GM23338 (cell line): Measurements from ENCODE around the gene LPP. TPM values are rescaled to one million over a fixed set of nuclear protein-coding genes. Genes with fewer than 3 reads are reported as not detected.

ENCODE experiments used
- ATAC-seq: fragments of 200-7000 bp; cut with Tn5 transposase; 3 replicates; pipeline ENCODE4 v1.9.1; 2020
- DNase-seq: peaks from one replicate; pipeline ENCODE4 v3.0.0-alpha.2; 2015; ENCODE audit warnings: low spot score
- H2AFZ ChIP-seq: fragments of 200-600 bp; sonication (generic); 2 replicates; pipeline ENCODE4 v1.8.0; 2016; ENCODE audit warnings: antibody characterized with exemption, mild to moderate bottlenecking, moderate library complexity
- H3F3A ChIP-seq: fragments of 200-600 bp; sonication (generic); replicated peaks from 2 replicates; pipeline ENCODE4 v1.8.0; 2017; ENCODE audit warnings: antibody characterized with exemption, mixed run types, low read depth
- H3K27ac ChIP-seq: fragments of 200-600 bp; sonication (generic); 2 replicates; pipeline ENCODE4 v1.6.1; 2016; ENCODE audit warnings: low read depth
- H3K27me3 ChIP-seq: fragments of 200-600 bp; sonication (generic); 2 replicates; pipeline ENCODE4 v1.8.0; 2016; ENCODE audit warnings: mild to moderate bottlenecking, mixed run types, moderate library complexity; ENCODE audit not compliant: insufficient read depth
- H3K36me3 ChIP-seq: fragments of 200-600 bp; sonication (generic); 2 replicates; pipeline ENCODE4 v1.8.0; 2016; ENCODE audit warnings: mild to moderate bottlenecking; ENCODE audit not compliant: insufficient read depth
- H3K4me1 ChIP-seq: fragments of 200-600 bp; sonication (generic); 2 replicates; pipeline ENCODE4 v1.8.0; 2016; ENCODE audit warnings: mild to moderate bottlenecking, moderate library complexity; ENCODE audit not compliant: insufficient read depth
- H3K4me2 ChIP-seq: fragments of 200-600 bp; sonication (generic); 2 replicates; pipeline ENCODE4 v1.7.1; 2017; ENCODE audit warnings: mixed run types
- H3K4me3 ChIP-seq: fragments of 200-600 bp; sonication (generic); 2 replicates; pipeline ENCODE4 v1.6.1; 2016; ENCODE audit warnings: mixed run types
- H3K79me2 ChIP-seq: fragments of 200-600 bp; sonication (generic); replicated peaks from 2 replicates; pipeline ENCODE4 v1.8.0; 2017; ENCODE audit warnings: mild to moderate bottlenecking; ENCODE audit not compliant: insufficient read depth
- H3K9me2 ChIP-seq: fragments of 200-600 bp; sonication (generic); 2 replicates; pipeline ENCODE4 v1.8.0; 2017; ENCODE audit not compliant: insufficient read depth
- H4K20me1 ChIP-seq: fragments of 200-600 bp; sonication (generic); replicated peaks from 2 replicates; pipeline ENCODE4 v1.8.0; 2017; ENCODE audit warnings: mild to moderate bottlenecking; ENCODE audit not compliant: insufficient read depth
- H3K27ac Mint-ChIP-seq: 2 replicates; pipeline ENCODE4 v1.8.0; 2020; ENCODE audit warnings: inconsistent platforms, mild to moderate bottlenecking, moderate library complexity, mixed read lengths
- H3K27me3 Mint-ChIP-seq: 3 replicates; pipeline ENCODE4 v1.8.0; 2022; ENCODE audit warnings: low read depth, mild to moderate bottlenecking, moderate library complexity, mixed read lengths, inconsistent platforms; ENCODE audit not compliant: insufficient read depth, poor library complexity
- H3K36me3 Mint-ChIP-seq: 3 replicates; pipeline ENCODE4 v1.8.0; 2021; ENCODE audit warnings: low read depth, mild to moderate bottlenecking, inconsistent platforms, moderate library complexity, mixed read lengths
- H3K4me1 Mint-ChIP-seq: 3 replicates; pipeline ENCODE4 v1.8.0; 2020; ENCODE audit warnings: mild to moderate bottlenecking, inconsistent platforms, mixed read lengths
- H3K4me3 Mint-ChIP-seq: 3 replicates; pipeline ENCODE4 v1.8.0; 2021; ENCODE audit warnings: moderate library complexity, mild to moderate bottlenecking, inconsistent platforms, mixed read lengths
- H3K9me3 Mint-ChIP-seq: 3 replicates; pipeline ENCODE4 v1.8.0; 2020; ENCODE audit warnings: moderate library complexity, mild to moderate bottlenecking, inconsistent platforms, mixed read lengths
- CREB1 ChIP-seq: fragments of 250-450 bp; sonication (Bioruptor Pico); IDR thresholded peaks from 2 replicates; pipeline ENCODE4 v1.5.0; 2020; ENCODE audit warnings: low read depth, mild to moderate bottlenecking, moderate library complexity
- CTCF ChIP-seq, 2 experiments: fragments of 200-600 bp in 1 of 2; sonication (generic) in 1 of 2; conservative IDR thresholded peaks; 2 replicates each; pipeline versions ENCODE4 v1.5.1 to v1.6.1; 2016 to 2017; ENCODE audit warnings: antibody characterized with exemption in 2 of 2, low read depth in 2 of 2, mild to moderate bottlenecking in 2 of 2, moderate library complexity in 1 of 2
- ETS1 ChIP-seq: IDR thresholded peaks from 2 replicates; pipeline ENCODE4 v1.6.1; 2016; ENCODE audit warnings: antibody characterized with exemption
- EZH2 ChIP-seq: fragments of 200-600 bp; sonication (generic); IDR thresholded peaks from one replicate; pipeline ENCODE4 v1.8.0; 2017; ENCODE audit warnings: antibody characterized with exemption, mild to moderate bottlenecking, low read depth; ENCODE audit not compliant: unreplicated experiment
- EZH2phosphoT487 ChIP-seq: fragments of 200-600 bp; sonication (generic); IDR thresholded peaks from one replicate; pipeline ENCODE4 v1.8.1; 2018; ENCODE audit warnings: antibody characterized with exemption; ENCODE audit not compliant: unreplicated experiment
- JUNB ChIP-seq: IDR thresholded peaks from one replicate; pipeline ENCODE4 v1.6.1; 2016; ENCODE audit warnings: antibody characterized with exemption; ENCODE audit not compliant: unreplicated experiment
- NANOG ChIP-seq: IDR thresholded peaks from 2 replicates; pipeline ENCODE4 v1.6.1; 2016; ENCODE audit warnings: antibody characterized with exemption, borderline replicate concordance
- POLR2AphosphoS5 ChIP-seq: IDR thresholded peaks from 2 replicates; pipeline ENCODE4 v1.6.1; 2016; ENCODE audit warnings: antibody characterized with exemption, low read depth
- REST ChIP-seq: IDR thresholded peaks from one replicate; pipeline ENCODE4 v1.6.1; 2018; ENCODE audit warnings: antibody characterized with exemption; ENCODE audit not compliant: unreplicated experiment
- STAT1 ChIP-seq: IDR thresholded peaks from one replicate; pipeline ENCODE4 v1.6.1; 2016; ENCODE audit warnings: antibody characterized with exemption; ENCODE audit not compliant: unreplicated experiment
- ZNF114 ChIP-seq: fragments of 250-450 bp; sonication (Bioruptor Pico); IDR thresholded peaks from 2 replicates; pipeline ENCODE4 v1.5.0; 2020; ENCODE audit warnings: mild to moderate bottlenecking, moderate library complexity
- ZNF331 ChIP-seq: fragments of 250-450 bp; sonication (Bioruptor Pico); IDR thresholded peaks from 2 replicates; pipeline ENCODE4 v1.5.0; 2020; ENCODE audit warnings: low read depth, mild to moderate bottlenecking, moderate library complexity
- polyA plus RNA-seq: library from polyadenylated mRNA; unstranded; fragments of >200 nt; fragmentation: Nextera tagmentation; extraction: Ambion mirVana; gene quantifications from 2 replicates; pipeline ENCODE4 v1.2.1, GENCODE V29; 2016
- total RNA-seq: library from RNA; depleted of rRNA; stranded (reverse); fragments of >200 nt; shearing (Covaris generic); gene quantifications from 2 replicates; pipeline ENCODE4 v1.2.3, GENCODE V29; 2014

Gene LPP
- total and polyA plus RNA-seq, 2 experiments from 2014 or later = 23.0 to 35.2 TPM

GRCh38 chr3:188826574-188826973, 672.6 kb downstream of the LPP start (continued):
- TF ChIP-seq CTCF (conservative IDR thresholded peaks at IDR 0.05; ENCODE audit: low read depth in 2 of 2) = no peak
- TF ChIP-seq STAT1 = no peak
- no peak for TF ChIP-seq ETS1
- TF ChIP-seq POLR2AphosphoS5 = no peak
- no peak for TF ChIP-seq CREB1 (CRISPR knock-in tag)
- TF ChIP-seq NANOG = no peak
- no peak for TF ChIP-seq EZH2phosphoT487
- no peak for TF ChIP-seq EZH2
- TF ChIP-seq ZNF114 (CRISPR knock-in tag) = no peak

- no peak overlapping the region for H3K27ac Mint-ChIP-seq
- Histone ChIP-seq H3K79me2 (no peaks in the 10 kb centered on the region), H3K4me2 (no peak overlapping the region), H3K27ac (no peak overlapping the region), H3K4me1 (no peaks in the 10 kb centered on the region), H3K4me3 (no peak overlapping the region), H4K20me1 (no peaks in the 10 kb centered on the region), H3K36me3 (no peaks in the 10 kb centered on the region), H3K9me2 (no peaks in the 10 kb centered on the region), H3F3A (no peaks in the 10 kb centered on the region), H2AFZ (no peak overlapping the region), H3K27me3 (no peaks in the 10 kb centered on the region)
- ATAC-seq (no peak), DNase-seq (no peak)
- H3K27me3 Mint-ChIP-seq = no peaks in the 10 kb centered on the region
- no peak overlapping the region for H3K4me3 Mint-ChIP-seq
- no peaks in the 10 kb centered on the region for H3K9me3 Mint-ChIP-seq
- no peaks in the 10 kb centered on the region for H3K4me1 Mint-ChIP-seq
- H3K36me3 Mint-ChIP-seq = no peaks in the 10 kb centered on the region
- TF ChIP-seq NANOG (no peak), REST (no peak), ZNF114 (CRISPR knock-in tag) (no peak), ETS1 (no peak), JUNB (no peak), CTCF (conservative IDR thresholded peaks at IDR 0.05; ENCODE audit: low read depth in 2 of 2) (no peak), EZH2 (no peak), CREB1 (CRISPR knock-in tag) (no peak), EZH2phosphoT487 (no peak), ZNF331 (CRISPR knock-in tag) (no peak)
Observed at GRCh38 chr3:188827103-188827502, 673.1 kb downstream of the LPP start.
